NCI-H774 (cell line): Measurements from ENCODE around the gene IGFBP3.

Source experiments
- DNase-seq: peaks from one replicate; lab custom pipeline; 2025; lab: John Stamatoyannopoulos, UW

The IGFBP3 gene

GRCh38 chr7:45872116-45873034 lies 48.7 kb downstream of the IGFBP3 start:
- no peak for DNase-seq

- DNase-seq, result no peak
Measured at GRCh38 chr7:45869426-45869825, 51.6 kb downstream of the IGFBP3 start.

GRCh38 chr7:45867471-45867870 lies 53.6 kb downstream of the IGFBP3 start:
- no peak for DNase-seq

- no peak for DNase-seq
Measured at GRCh38 chr7:45865594-45866410, 55.3 kb downstream of the IGFBP3 start.

- DNase-seq, result no peak
Measured at GRCh38 chr7:45863715-45864114, 57.4 kb downstream of the IGFBP3 start.
